Cardiac ventricle fibroblast (primary cell): ENCODE measurements around the gene SLC1A3. TPM values are rescaled to one million over a fixed set of nuclear protein-coding genes. Genes with fewer than 3 reads are reported as not detected.

Experiments
- total RNA-seq: library from RNA; depleted of rRNA; stranded (reverse); fragments of >200 nt; gene quantifications from 2 replicates; pipeline ENCODE4 v1.2.3, GENCODE V29; 2015

Gene SLC1A3
- 10.6 and 12.3 TPM in 2 replicates for total RNA-seq

GRCh38 chr5:36606428-36607113, at the start of gene SLC1A3:
SLC1A3 (plus strand) TSS chr5:36606606; CDS start chr5:36608424, 1,818 bp downstream.

